HCT116 (cell line): ENCODE data around the gene RCVRN. TPM values are rescaled to one million over a fixed set of nuclear protein-coding genes. Genes with fewer than 3 reads are reported as not detected.

Experiments
- ATAC-seq: fragments of 200-7000 bp; cut with Tn5 transposase; 2 replicates; pipeline ENCODE4 v1.9.1; 2020; ENCODE audit warnings: mild to moderate bottlenecking, moderate library complexity
- BruUV-seq: library from RNA; stranded (reverse); fragments of 400-500 nt; replicated peaks from 2 replicates; lab custom pipeline; 2021; lab: Mats Ljungman, UMichigan
- CTCF ChIA-PET: fragments of 300-600 bp; sonication (Branson Sonifier 250); formaldehyde crosslinking; loops from one replicate; lab custom pipeline; 2021; ENCODE audit warnings: antibody characterized with exemption; lab: Charles Lee
- POLR2A ChIA-PET: fragments of 300-600, 350-600 bp; sonication (Branson Sonifier 250); formaldehyde crosslinking; loops from one replicate; lab custom pipeline; 2021; ENCODE audit warnings: antibody characterized with exemption; lab: Charles Lee
- RAD21 ChIA-PET, 2 experiments: fragments of 300-600 bp; sonication (Branson Sonifier 250); formaldehyde crosslinking; loops; one replicate each; lab custom pipeline; 2023; ENCODE audit warnings: low total read pairs in 2 of 2; ENCODE audit not compliant: uncharacterized antibody in 2 of 2, unreplicated experiment in 2 of 2, low non-redundant PET in 1 of 2; lab: Charles Lee
- DNase-seq: peaks from one replicate; pipeline ENCODE4 v3.0.0-alpha.2; 2010; ENCODE audit warnings: low read depth, low spot score
- H2AFZ ChIP-seq: fragments of 200-600 bp; shearing (Covaris generic), sonication (generic); 2 replicates; pipeline ENCODE4 v1.6.1; 2017; ENCODE audit warnings: low read depth, mixed run types, mixed read lengths, antibody characterized with exemption, low read length; ENCODE audit not compliant: poor library complexity, severe bottlenecking
- H3K27ac ChIP-seq: 2 replicates; pipeline ENCODE4 v1.5.1; 2012; ENCODE audit warnings: low read depth, low read length
- H3K27me3 ChIP-seq: fragments of 200-600 bp; sonication (generic); 2 replicates; pipeline ENCODE4 v1.6.1; 2016; ENCODE audit warnings: mixed run types, low read length, mixed read lengths; ENCODE audit not compliant: insufficient read depth
- H3K36me3 ChIP-seq, 2 experiments: fragments of 200-500 bp in 1 of 2; fragments of 200-600 bp in 1 of 2; sonication (Bioruptor generic) in 1 of 2; sonication (generic) in 1 of 2; 2 replicates each; pipeline versions ENCODE4 v1.5.1 to v1.6.1; 2014 to 2016; ENCODE audit warnings: low read length in 2 of 2, inconsistent platforms in 1 of 2, mixed read lengths in 1 of 2, mixed run types in 1 of 2; ENCODE audit not compliant: insufficient read depth in 2 of 2, control insufficient read depth in 1 of 2
- H3K4me1 ChIP-seq, 2 experiments: fragments of 200-600 bp in 1 of 2; sonication (generic) in 1 of 2; 2 replicates each; pipeline versions ENCODE4 v1.5.1 to v1.6.1; 2012 to 2017; ENCODE audit warnings: low read length in 2 of 2, inconsistent platforms in 1 of 2, mild to moderate bottlenecking in 1 of 2, mixed read lengths in 1 of 2, mixed run types in 1 of 2, moderate library complexity in 1 of 2; ENCODE audit not compliant: insufficient read depth in 2 of 2, control insufficient read depth in 1 of 2
- H3K4me2 ChIP-seq: fragments of 200-600 bp; sonication (generic); 2 replicates; pipeline ENCODE4 v1.6.1; 2017; ENCODE audit warnings: mixed run types, low read length, mixed read lengths
- H3K4me3 ChIP-seq, 2 experiments: fragments of 200-600 bp in 1 of 2; sonication (generic) in 1 of 2; replicated peaks in 1 of 2; 2 replicates each; pipeline ENCODE4 v1.5.1; 2011 to 2016; ENCODE audit warnings: low read length in 2 of 2, control low read depth in 1 of 2, low read depth in 1 of 2, mild to moderate bottlenecking in 1 of 2, mixed read lengths in 1 of 2, mixed run types in 1 of 2
- H3K79me2 ChIP-seq: fragments of 200-600 bp; sonication (generic); 2 replicates; pipeline ENCODE4 v1.6.1; 2017; ENCODE audit warnings: mild to moderate bottlenecking, mixed run types, low read length, moderate library complexity, mixed read lengths; ENCODE audit not compliant: insufficient read depth
- H3K9ac ChIP-seq: fragments of 200-600 bp; sonication (generic); 2 replicates; pipeline ENCODE4 v1.6.1; 2016; ENCODE audit warnings: low read length, mixed read lengths
- H3K9me2 ChIP-seq: fragments of 200-600 bp; sonication (generic), shearing (Covaris generic); 2 replicates; pipeline ENCODE4 v1.6.1; 2017; ENCODE audit warnings: mixed run types, mild to moderate bottlenecking, moderate library complexity; ENCODE audit not compliant: insufficient read depth
- H3K9me3 ChIP-seq, 2 experiments: fragments of 200-500 bp in 1 of 2; fragments of 200-600 bp in 1 of 2; sonication (Bioruptor generic) in 1 of 2; sonication (generic) in 1 of 2; 2 replicates each; pipeline ENCODE4 v1.6.1; 2014 to 2017; ENCODE audit warnings: low read length in 2 of 2, mixed read lengths in 2 of 2, inconsistent platforms in 1 of 2, low read depth in 1 of 2, mild to moderate bottlenecking in 1 of 2, mixed run types in 1 of 2, moderate library complexity in 1 of 2; ENCODE audit not compliant: control insufficient read depth in 1 of 2, insufficient read depth in 1 of 2
- H4K20me1 ChIP-seq: fragments of 200-600 bp; sonication (generic), shearing (Covaris generic); 2 replicates; pipeline ENCODE4 v1.6.1; 2017; ENCODE audit warnings: mixed run types, mild to moderate bottlenecking, moderate library complexity; ENCODE audit not compliant: insufficient read depth
- ATF3 ChIP-seq: IDR thresholded peaks from 2 replicates; pipeline ENCODE4 v1.6.1; 2012
- CBX3 ChIP-seq: IDR thresholded peaks from 2 replicates; pipeline ENCODE4 v1.6.1; 2012; ENCODE audit warnings: low read depth
- CEBPB ChIP-seq: IDR thresholded peaks from 2 replicates; pipeline ENCODE4 v1.6.1; 2012; ENCODE audit warnings: low read depth
- EGR1 ChIP-seq: IDR thresholded peaks from 2 replicates; pipeline ENCODE4 v1.6.1; 2012; ENCODE audit warnings: low read depth
- EZH2phosphoT487 ChIP-seq: fragments of 200-600 bp; IDR thresholded peaks from 2 replicates; pipeline ENCODE4 v1.6.1; 2018; ENCODE audit warnings: antibody characterized with exemption, borderline replicate concordance
- FOSL1 ChIP-seq: IDR thresholded peaks from 2 replicates; pipeline ENCODE4 v1.6.1; 2012; ENCODE audit warnings: low read depth
- POLR2AphosphoS5 ChIP-seq: IDR thresholded peaks from 2 replicates; pipeline ENCODE4 v1.6.1; 2011; ENCODE audit warnings: mild to moderate bottlenecking, low read depth, low read length, moderate library complexity
- RAD21 ChIP-seq: IDR thresholded peaks from 2 replicates; pipeline ENCODE4 v1.6.1; 2012; ENCODE audit warnings: low read depth, mild to moderate bottlenecking
- SIN3A ChIP-seq: IDR thresholded peaks from 2 replicates; pipeline ENCODE4 v1.6.1; 2012; ENCODE audit warnings: low read depth
- SRF ChIP-seq: IDR thresholded peaks from 2 replicates; pipeline ENCODE4 v1.6.1; 2012; ENCODE audit warnings: low read depth
- TCF7L2 ChIP-seq: IDR thresholded peaks from 2 replicates; pipeline ENCODE4 v1.7.0; 2011; ENCODE audit warnings: borderline replicate concordance, inconsistent platforms; ENCODE audit not compliant: insufficient read depth, insufficient read length; ENCODE audit errors: extremely low read depth
- YY1 ChIP-seq: IDR thresholded peaks from 2 replicates; pipeline ENCODE4 v1.6.1; 2011; ENCODE audit warnings: low read length, low read depth, moderate library complexity, mild to moderate bottlenecking; ENCODE audit not compliant: insufficient replicate concordance; ENCODE audit errors: extremely low read depth
- ZBTB33 ChIP-seq: IDR thresholded peaks from 2 replicates; pipeline ENCODE4 v1.6.1; 2011; ENCODE audit warnings: mild to moderate bottlenecking, low read length, moderate library complexity; ENCODE audit not compliant: insufficient replicate concordance; ENCODE audit errors: extremely low read depth
- ZFX ChIP-seq: fragments of 450-650 bp; IDR thresholded peaks from 2 replicates; pipeline ENCODE4 v1.6.1; 2017
- ZNF274 ChIP-seq: fragments of 200-500 bp; sonication (Bioruptor generic); IDR thresholded peaks from 2 replicates; pipeline ENCODE4 v1.6.1; 2014; ENCODE audit warnings: mild to moderate bottlenecking, low read depth, low read length, inconsistent platforms
- intact Hi-C: fragments of 100-400 bp; cut with micrococcal nuclease; formaldehyde crosslinking; loops from 2 replicates; pipeline ENCODE4 v1.10.0; 2022
- total RNA-seq: library from RNA; stranded (reverse); gene quantifications from one replicate; pipeline ENCODE4 v1.2.1, GENCODE V29; 2021; ENCODE audit not compliant: unreplicated experiment
- TF ChIP-seq, protein P1 (sequence below), 3 experiments: fragments of 200-600 bp in 1 of 3; sonication (generic) in 1 of 3; IDR thresholded peaks in 2 of 3; conservative IDR thresholded peaks in 1 of 3; 2 replicates each; pipeline ENCODE4 v1.5.1; 2012 to 2017; ENCODE audit warnings: low read depth in 2 of 3, low read length in 2 of 3, antibody characterized with exemption in 1 of 3, borderline replicate concordance in 1 of 3, control low read depth in 1 of 3, mild to moderate bottlenecking in 1 of 3, mixed read lengths in 1 of 3, mixed run types in 1 of 3, moderate library complexity in 1 of 3; ENCODE audit not compliant: insufficient read depth in 1 of 3

Gene RCVRN
- total RNA-seq, 1 experiment from 2014 or later, result not detected

- no peaks in the 10 kb centered on the region for H3K36me3 ChIP-seq
- TF ChIP-seq CBX3, result no peak
- no peak for TF ChIP-seq SRF
- no peak for TF ChIP-seq SIN3A
- TF ChIP-seq CEBPB, result no peak
- TF ChIP-seq EGR1, result no peak
- no peak for TF ChIP-seq TCF7L2
- no peak for TF ChIP-seq ZFX
- no peak for TF ChIP-seq EZH2phosphoT487
- no peak for TF ChIP-seq ZBTB33
- no peak for TF ChIP-seq FOSL1
- TF ChIP-seq RAD21, result no peak
- no peak for TF ChIP-seq POLR2AphosphoS5
- no peak for TF ChIP-seq YY1
- TF ChIP-seq ATF3, result no peak
- TF ChIP-seq, protein P1, sequence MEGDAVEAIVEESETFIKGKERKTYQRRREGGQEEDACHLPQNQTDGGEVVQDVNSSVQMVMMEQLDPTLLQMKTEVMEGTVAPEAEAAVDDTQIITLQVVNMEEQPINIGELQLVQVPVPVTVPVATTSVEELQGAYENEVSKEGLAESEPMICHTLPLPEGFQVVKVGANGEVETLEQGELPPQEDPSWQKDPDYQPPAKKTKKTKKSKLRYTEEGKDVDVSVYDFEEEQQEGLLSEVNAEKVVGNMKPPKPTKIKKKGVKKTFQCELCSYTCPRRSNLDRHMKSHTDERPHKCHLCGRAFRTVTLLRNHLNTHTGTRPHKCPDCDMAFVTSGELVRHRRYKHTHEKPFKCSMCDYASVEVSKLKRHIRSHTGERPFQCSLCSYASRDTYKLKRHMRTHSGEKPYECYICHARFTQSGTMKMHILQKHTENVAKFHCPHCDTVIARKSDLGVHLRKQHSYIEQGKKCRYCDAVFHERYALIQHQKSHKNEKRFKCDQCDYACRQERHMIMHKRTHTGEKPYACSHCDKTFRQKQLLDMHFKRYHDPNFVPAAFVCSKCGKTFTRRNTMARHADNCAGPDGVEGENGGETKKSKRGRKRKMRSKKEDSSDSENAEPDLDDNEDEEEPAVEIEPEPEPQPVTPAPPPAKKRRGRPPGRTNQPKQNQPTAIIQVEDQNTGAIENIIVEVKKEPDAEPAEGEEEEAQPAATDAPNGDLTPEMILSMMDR (IDR thresholded peaks at IDR 0.05 in 2 of 3, conservative IDR thresholded peaks at IDR 0.05 in 1 of 3; ENCODE audit: borderline replicate concordance in 1 of 3, insufficient read depth in 1 of 3, low read depth in 2 of 3, low read length in 2 of 3), result no peak
- TF ChIP-seq ZNF274, result no peak
- ATAC-seq, result no peak
These were observed 36.5 kb downstream of the RCVRN start for GRCh38 chr17:9868552-9868951.

More at GRCh38 chr17:9868552-9868951, 36.5 kb downstream of the RCVRN start:
- Histone ChIP-seq H2AFZ (no peak overlapping the region), H3K27me3 (no peaks in the 10 kb centered on the region), H3K79me2 (no peaks in the 10 kb centered on the region), H3K27ac (no peak overlapping the region), H3K4me2 (no peak overlapping the region), H3K9me3 (no peaks in the 10 kb centered on the region), H3K9ac (no peak overlapping the region), H4K20me1 (no peaks in the 10 kb centered on the region), H3K9me2 (no peaks in the 10 kb centered on the region), H3K4me3 (no peak overlapping the region), H3K4me1 (no peaks in the 10 kb centered on the region)
- no TSS peak for BruUV-seq
- no peak for DNase-seq
- RAD21 ChIA-PET, result no interaction called here
- CTCF ChIA-PET, result no interaction called here
- POLR2A ChIA-PET, result no interaction called here
- intact Hi-C loops, result no loop called here
